NCI-H510A treated with DMSO at 0.1 percent for 48 hours (cell line): ENCODE measurements around the gene IL36RN.

Experiments used
- DNase-seq: peaks from one replicate; lab custom pipeline; 2025; lab: John Stamatoyannopoulos, UW

The IL36RN gene

DNA sequence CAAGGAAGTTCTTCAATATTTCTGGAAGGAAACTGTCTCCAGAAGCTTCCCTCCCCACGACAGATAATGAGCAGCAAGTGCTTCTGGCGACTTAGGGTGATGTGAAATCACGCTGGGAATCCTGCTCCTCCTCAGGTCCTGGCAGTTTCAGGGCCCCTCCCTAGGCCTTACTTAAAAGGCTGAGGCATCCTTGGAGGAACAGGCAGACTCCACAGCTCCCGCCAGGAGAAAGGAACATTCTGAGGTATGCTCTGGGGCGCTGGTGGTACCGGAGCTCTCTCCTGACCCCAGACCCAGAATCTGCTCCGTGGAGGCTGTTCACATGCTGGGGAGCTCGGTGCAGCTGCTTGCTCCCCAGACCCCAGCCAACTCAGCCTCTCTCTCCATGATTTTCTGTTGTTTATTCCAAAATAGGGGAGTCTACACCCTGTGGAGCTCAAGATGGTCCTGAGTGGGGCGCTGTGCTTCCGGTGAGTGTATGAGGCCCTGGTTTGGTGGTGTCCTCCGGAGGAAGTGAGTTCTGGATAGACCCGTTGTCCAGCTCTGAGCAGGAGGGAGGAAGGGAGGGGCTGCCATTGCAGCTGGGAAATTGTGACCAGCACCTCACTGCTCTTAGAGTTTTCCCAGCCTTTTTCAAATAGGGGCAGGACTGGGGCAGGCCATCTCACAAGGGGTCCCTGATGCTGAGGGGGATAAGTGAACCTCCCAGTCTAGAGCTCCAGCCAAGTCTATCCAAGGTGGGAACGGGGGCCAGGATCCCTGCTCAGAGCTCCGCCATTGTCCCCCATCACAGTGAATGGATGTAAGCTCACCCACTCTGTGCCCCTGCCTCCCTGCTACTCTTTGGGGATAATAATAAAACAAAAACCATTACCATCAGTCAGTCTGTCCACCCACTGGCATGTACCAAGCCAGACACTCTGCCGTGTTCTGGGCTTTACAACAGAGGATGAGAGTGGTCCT lies at the start of gene IL36RN:
TSS of gene IL36RN (plus strand) at position 201 of the 963 bp plus-strand sequence. CDS start at position 442, 241 bp downstream.
- DNase-seq = no peak

DNA sequence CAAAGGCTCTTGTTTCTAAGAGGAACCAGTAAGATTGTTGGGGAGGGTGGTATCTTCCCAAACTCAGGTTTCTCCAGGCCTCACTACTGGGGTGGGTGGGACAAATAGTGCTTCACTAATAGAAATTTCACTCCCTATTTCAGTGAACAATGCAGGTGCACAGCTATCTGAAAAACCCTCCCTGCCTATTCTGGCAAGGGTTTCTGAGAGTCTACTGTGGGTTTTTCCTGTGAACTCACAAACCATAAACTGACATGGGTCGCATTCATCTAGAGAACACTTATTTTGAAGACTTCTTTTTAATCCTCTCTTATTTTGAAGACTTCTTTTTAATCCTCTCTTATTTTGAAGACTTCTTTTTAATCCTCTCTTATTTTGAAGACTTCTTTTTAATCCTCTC lies 49.4 kb upstream of the IL36RN start:
- DNase-seq = no peak

DNA sequence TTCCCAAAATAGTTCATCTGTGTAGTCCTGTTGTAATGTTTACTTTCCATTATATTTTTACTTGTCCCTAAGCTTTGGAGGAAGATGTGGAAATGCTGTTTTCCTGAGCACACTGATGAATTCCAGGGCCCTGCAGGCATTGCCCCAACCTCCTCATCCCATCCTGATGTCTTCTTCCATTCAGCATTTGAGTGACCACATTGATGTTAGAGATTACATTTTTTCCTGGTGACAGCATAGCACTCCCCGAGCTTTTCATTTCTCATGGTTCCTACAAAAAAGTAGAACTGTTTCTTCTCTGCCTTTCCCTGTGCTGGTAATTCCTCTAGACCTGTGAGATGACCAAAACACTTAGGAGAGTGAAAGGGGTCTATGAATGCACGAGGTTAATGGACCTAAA lies 48.9 kb upstream of the IL36RN start:
- DNase-seq = no peak

DNA sequence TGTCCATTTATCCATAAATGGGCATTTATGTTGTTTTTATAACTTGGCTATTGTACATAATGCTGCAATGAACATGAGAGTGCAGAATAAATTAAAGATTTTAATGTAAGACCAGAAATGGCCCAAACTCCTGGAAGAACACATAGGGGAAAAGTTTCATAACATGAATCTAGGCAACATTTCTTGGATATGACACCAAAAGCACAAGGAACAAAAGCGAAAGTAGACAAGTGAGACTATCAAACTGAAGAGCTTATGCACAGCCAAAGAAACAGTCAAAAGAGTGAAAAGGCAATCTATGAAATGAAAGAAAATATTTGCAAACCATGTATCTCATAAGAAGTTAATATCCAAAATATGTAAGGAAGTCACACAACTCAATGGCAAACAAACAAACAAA lies 47.9 kb upstream of the IL36RN start:
- DNase-seq = no peak

DNA sequence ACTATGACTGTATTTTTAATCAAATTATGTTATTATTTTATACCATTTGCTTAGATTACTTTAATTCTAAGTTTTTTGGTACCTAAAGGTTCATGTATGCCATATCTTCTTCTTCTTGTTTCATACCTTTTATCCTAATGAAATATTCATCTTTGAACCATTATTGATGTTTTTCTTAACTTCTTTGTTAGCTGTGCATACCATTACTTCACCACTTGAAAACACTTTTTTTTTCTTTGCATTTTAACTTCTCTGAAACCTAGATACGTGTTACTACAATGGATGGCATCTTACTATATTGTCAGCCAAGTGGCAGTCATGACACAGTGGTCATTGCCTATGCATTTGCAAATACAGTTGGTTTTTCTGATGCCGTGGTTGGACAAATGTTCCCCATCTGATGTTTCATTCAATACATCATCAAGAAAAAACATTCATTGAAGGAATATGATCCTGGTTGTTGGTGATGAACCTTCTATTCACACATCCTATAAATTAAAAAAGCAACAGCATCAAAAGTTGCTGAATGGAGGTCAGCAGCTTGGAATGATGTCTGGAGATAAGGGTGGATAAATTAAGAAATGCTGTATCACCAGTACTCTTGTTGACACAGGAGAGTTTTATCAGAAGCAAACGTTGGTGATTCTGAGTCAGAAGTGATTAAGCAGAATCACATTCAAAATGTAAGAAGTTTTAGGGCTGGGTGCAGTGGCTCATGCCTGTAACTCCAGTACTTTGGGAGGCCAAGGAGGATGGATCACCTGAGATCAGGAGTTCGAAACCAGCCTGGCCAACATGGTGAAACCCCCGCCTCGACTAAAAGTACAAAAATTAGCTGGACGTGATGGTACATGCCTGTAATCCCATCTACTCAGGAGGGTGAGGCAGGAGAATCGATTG lies 46.3 kb upstream of the IL36RN start:
- DNase-seq = no peak

DNA sequence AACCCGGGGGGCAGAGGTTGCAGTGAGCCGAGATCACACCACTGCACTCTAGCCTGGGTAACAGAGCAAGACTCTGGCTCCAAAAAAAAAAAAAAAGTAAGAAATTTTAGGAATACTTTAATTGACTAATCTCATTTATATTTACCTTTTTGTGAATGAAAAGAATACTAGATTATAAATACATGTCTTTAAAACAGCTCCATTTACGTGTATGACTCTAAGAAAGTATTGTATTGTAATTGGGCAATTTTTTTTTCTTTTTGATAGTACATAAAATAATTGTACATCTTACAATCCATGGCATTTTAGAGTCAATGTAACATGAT lies 45.7 kb upstream of the IL36RN start:
- DNase-seq = no peak

DNA sequence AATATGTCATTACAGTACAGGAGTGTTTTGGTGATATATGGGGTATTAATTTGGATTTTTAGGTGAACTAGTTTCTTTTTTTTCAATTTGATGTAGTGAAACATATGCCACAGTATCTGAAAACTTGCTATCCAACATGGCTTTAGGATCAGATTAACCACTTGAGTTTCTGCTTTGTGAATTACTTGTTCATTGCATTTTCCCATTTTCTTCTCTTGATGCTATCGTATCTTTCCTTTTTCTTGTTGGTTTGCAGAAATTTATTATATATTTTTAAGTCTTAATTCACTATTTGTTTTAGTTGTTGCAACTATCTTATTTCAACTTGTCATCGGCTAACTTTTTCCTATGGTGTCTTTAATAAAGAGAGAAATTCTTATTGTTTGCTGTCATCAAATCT lies 44.9 kb upstream of the IL36RN start:
- no peak for DNase-seq

DNA sequence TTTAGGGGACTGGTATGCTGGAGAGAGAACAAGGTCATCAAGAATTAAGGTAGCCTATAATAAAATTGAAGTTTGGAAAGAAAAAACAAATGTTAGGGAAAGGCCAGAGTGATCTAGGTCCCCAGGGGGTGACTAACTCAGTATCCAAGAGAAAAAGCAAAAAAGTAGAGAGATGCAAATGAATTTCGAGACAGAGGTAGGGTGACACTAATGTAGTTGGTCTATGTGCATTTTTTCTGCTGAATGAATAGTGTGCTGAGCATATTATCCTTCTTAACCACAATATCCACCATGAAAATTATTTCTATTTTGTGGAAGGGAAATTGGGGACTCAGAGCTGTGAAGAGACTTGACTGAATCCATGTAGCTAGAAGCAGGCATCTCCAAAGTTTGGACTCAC lies 44.0 kb upstream of the IL36RN start:
- DNase-seq = no peak

DNA sequence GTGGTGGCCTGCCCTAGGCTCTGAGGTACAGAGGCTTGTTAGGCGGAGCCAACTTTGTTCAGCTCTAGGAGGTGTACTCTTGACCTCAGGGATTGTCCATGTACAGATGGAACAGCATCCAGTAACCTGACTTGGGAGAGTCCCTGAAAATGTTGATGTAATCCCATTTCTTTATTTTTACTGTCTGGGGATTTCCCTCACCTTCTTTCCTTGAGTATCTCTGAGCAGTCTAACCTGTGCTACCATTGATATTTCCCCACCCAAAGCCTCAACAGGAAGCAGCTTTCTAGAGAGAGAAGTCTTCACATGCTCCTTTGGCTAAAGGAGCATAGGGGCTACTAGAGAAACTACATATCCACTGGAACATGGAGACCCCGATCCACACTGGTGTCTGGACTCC lies 43.3 kb upstream of the IL36RN start:
- no peak for DNase-seq

DNA sequence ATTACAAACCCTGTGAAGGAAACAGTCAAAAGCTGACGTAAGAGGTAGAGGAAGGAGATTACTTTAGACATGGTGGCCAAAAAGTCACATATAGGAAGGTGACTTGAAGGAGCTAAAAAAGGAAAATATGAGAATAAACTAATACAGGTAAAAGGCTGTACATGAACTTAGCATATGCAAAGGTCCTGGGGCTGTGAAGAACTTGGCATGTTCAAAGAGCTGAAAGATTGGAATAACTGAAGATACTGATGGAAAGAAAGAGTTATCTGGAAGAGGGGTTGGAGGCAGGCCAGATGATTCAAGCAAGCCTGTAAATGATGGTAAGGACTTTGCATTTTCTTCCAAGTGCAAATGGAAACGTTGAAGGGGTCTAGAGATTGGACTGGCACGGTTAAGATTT lies 40.5 kb upstream of the IL36RN start:
- DNase-seq = no peak

DNA sequence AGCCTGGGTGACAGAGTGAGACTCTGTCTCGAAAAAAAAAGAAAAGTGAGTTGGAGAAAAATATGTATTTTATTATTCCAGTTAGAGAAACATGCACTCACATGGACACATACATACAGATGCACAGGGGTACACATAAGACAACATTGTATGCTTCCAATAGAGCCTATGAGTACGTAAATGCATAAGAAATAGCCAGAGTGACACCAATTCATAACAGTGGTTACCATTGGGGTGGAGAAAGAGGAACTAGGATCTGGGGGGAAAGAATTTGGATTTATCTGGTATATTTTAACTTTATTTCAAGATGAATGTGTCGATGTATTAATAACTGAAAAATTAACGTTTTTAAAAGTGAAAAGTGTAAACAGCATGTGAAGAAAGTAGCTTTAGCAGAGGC lies 37.7 kb upstream of the IL36RN start:
- DNase-seq = no peak

DNA sequence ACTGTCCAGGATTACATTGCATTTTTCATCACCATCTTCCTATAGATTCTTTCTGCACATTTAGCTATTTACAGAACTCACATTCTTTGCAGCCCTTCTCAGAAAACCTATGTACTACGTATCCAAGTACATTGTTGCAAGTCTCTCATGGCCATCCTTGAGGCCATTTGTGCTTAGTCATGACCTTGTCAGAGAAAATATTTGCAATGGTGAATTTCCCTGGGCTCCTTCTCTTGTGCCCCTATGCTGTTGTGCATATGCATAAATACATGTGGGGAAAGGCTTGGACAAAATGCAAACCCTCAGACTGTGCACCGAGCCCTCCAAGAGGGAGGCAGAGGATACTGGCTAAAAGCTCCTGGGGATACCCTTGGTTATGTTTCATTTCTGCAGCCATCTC lies 34.2 kb upstream of the IL36RN start:
- DNase-seq = no peak

DNA sequence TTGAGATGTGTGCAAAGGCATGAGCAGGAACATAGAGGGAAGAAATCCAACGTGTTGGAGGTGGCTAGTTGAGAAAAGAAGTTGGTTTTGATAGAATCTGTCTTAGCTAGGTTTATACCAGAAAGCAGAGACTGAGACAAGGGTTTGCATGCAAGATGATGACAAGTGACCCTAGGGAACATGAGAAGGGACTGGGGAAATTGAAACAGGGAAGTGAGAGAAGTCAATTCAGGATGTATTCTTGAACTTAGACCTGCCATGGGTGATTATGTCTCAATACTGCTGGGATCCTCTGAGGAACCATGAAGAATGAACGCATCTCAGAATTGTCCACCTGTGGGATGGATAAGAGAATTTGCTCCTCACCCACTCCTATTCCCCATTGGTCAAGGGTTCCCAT lies 33.3 kb upstream of the IL36RN start:
- DNase-seq = no peak

DNA sequence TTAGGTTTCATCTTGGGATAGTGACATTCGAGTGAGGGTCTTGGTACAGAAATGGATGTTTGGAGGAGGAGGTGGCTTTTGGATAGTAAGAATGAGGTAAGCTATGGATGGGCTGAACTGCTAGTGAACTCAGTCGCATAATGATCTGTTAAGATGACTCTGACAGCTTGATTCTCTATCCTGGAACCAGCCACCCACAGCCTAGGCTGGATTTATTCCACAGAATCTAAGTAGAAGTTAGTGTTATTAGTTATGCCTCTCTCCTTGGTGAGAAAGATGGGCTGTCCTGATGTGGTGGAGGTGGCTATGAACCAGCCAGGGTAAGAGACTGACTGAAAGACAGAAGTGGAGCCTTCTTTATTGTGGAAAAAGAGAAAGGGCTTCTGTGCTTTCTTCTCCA lies 31.3 kb upstream of the IL36RN start:
- no peak for DNase-seq

DNA sequence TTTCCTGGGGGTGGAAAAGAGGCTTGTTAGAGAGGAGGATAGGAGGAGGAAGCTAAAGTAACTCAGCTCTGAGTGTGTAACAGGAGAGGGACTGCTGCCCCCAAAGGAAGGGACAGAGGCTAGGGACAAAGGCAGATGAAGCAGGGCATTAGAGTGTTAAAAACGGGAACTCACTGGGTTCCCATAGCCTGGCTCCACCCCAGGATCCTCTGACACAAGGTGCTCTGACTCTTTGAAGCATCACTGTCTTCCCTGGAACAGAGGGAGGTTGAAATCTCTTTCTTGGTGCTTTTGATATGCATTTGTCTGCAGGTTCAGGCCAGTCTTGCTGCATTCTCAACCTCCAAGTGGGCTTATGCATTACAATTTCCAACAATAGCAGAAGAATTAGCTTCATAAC lies 30.9 kb upstream of the IL36RN start:
- DNase-seq = no peak

DNA sequence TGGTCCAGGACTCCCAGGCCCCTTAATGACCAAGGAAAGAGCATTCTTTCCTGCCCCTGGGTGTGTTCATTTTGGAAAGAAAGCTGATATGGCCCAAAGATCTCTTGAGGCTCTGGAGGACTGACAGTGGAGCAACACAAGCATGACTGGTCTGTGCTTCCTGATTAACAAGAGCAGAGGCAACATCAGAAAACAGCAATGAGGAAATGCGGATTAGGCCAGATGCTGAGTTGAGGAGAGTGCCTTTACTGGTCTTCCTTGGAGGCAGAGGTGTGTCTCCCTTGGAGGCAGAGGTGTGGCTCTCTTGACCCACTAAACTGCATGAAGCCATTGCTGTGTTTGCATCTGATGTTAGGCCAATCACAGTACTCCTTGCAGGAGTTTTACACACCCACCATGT lies 26.3 kb upstream of the IL36RN start:
- no peak for DNase-seq

DNA sequence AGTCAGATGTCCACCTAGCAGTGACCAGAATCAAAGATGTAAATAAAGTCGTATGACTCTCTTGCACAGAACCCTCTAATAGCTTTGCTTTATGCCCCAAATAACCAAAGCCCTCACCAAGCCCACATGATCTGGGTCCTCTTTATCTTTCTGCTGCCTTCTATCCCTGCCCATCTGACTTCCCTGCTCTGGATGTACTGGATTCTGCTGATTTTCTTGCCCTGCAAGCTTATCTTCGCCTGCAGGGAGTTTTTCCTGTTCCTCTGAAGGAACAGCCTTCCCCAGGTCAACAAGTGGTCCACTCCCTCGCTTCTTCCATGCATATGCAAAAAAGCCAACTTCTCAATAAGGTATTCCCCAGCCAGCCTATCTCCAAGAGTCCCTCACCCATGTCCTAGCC lies 25.0 kb upstream of the IL36RN start:
- DNase-seq = no peak

DNA sequence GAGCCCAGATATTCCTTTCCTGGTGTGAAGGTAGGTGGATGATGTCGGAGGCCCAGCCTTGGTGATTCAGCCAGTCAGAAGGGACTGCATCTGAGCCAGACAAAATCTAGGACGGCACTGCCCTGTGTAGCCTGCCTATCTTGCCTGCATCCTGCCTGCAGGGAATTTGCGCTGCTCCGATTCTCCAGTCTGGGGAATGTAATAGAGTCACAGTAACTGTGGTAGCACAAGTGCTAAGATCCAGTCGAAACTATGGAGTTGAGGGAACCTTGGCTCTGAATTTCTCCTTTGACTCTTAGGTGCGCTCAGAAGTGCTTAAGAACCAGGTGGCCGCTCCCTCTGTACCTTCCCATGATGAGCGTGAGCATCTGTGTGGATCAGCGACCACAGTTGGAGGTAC lies 22.2 kb upstream of the IL36RN start:
- DNase-seq = no peak

DNA sequence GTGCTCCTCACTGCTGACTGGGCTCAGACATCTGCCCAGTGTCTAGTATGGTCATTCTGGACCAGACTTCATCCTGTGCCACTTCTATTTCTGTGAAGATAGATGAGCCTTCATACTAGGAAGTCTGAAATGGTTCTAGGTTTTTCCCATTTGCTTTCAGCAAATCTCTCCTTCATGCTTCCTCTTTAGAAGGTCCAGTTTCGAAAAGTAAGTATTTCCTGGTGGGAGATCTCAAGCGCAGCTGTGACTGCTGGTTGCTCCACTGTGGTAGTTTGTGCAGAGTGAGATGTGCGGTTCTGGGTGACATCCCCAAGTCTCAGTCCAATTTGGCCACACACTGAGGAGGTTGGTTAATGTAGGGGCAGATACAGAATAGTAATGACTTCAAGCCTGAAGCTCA lies 20.7 kb upstream of the IL36RN start:
- no peak for DNase-seq

DNA sequence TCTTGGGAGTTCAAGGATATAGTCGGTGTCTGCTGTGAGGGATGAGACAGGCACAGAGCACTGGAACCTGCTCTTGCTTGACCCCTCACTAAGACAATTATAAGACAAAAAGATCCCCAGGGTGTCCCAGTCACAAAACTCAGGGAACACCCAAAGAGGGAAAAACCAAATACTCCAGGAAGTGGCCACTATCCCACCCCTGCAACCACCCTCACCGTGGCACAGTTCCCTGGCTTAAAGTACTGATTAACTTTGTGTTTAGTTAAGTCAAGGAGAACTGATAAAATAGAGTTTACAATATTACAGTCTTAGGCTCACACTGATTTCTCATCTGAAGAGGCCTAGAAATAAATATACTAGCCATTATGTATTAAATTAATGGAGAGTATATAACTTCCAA lies 19.8 kb upstream of the IL36RN start:
- DNase-seq = no peak

DNA sequence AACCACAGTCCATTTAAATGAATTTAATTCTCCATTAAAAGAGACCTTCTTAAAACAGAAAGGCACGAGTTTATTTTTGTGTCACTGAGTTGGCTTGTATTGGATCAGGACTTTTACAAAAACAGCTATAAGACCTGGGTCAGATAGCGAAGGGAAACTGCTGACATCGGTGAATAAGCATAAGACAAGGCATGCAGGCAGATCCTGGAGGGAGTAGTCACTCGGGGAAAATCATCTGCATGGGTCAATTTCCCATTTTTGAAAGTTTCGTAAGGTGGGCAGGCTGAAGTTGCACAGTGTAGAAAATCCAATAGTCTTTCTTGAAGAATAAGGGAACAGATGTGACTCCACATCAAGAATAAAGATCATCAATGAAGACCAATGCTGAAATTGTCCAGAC lies 19.3 kb upstream of the IL36RN start:
- DNase-seq = no peak

DNA sequence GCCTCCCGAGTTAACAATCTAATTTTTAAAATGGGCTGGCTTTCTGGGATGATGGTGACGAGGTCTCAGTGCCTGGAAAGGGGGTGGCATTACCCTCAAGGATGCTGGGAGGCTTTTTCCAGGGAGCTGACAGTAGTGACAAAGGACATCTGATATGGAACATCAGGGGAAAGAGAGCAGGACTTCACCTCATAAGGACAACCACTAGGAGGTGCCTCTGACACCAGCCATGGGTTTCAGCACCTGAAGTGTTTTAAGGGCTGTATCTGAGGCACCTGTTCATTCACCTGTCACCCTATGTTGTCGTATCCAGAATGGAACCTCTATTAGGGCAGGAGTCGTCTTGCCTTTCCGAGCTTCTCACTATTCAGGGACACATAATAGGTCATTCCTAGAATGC lies 17.1 kb upstream of the IL36RN start:
- no peak for DNase-seq

DNA sequence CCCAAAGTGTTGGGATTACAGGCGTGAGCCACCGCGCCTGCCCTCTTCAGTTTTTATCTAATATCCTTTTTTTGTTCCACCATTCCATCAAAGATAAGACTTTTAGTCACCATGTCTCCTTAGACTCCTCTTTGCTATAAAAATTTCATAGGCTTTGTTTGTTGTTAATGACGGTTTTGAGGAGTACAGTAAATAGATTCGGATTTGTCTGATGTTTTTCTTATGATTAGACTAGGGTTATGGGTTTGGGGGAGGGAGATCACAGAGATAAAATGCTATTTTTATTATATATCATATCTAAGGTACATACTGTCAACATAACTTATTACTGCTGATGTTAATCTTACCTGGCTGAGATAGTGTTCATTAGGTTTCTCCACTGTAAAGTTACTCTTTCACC lies 12.5 kb upstream of the IL36RN start:
- DNase-seq = no peak
